SH-SY5Y (cell line): ENCODE data around the gene WNT3.

ENCODE experiments used
- GATA2 ChIP-seq: IDR thresholded peaks from 2 replicates; pipeline ENCODE4 v1.6.1; 2011; ENCODE audit warnings: mild to moderate bottlenecking, low read depth, low read length
- GATA3 ChIP-seq: IDR thresholded peaks from 2 replicates; pipeline ENCODE4 v1.6.1; 2011; ENCODE audit warnings: low read depth, mild to moderate bottlenecking, low read length, moderate library complexity

- TF ChIP-seq GATA2 (no peak), GATA3 (no peak)
Observed at GRCh38 chr17:46771561-46772474, 46.7 kb downstream of the WNT3 start.
